Muscle layer of colon (tissue), 2 donors: ENCODE data around the gene PLXNB2.

Experiments used
- H3K27ac ChIP-seq: one replicate; pipeline ENCODE4 v1.7.0; 2013; ENCODE audit warnings: low read depth, mild to moderate bottlenecking, low read length, moderate library complexity
- H3K27me3 ChIP-seq, 2 donors: one replicate each; pipeline ENCODE4 v1.7.0; 2013; ENCODE audit warnings: low read length in 2 of 2, mild to moderate bottlenecking in 2 of 2; ENCODE audit not compliant: insufficient read depth in 2 of 2, control insufficient read depth in 1 of 2
- H3K36me3 ChIP-seq: one replicate; pipeline ENCODE4 v1.7.0; 2013; ENCODE audit warnings: mild to moderate bottlenecking, low read length; ENCODE audit not compliant: insufficient read depth
- H3K4me1 ChIP-seq: one replicate; pipeline ENCODE4 v1.7.0; 2013; ENCODE audit warnings: mild to moderate bottlenecking, low read length; ENCODE audit not compliant: insufficient read depth
- H3K4me3 ChIP-seq, 2 donors: one replicate each; pipeline ENCODE4 v1.7.0; 2013; ENCODE audit warnings: low read length in 2 of 2, low read depth in 1 of 2, mild to moderate bottlenecking in 1 of 2, moderate library complexity in 1 of 2
- H3K9ac ChIP-seq: one replicate; pipeline ENCODE4 v1.7.0; 2013; ENCODE audit warnings: low read length
- H3K9me3 ChIP-seq: one replicate; pipeline ENCODE4 v1.7.0; 2013; ENCODE audit warnings: mild to moderate bottlenecking, low read length
- donor health status: abdominal sarcoma.
- donor health status: Adenocarcinoma of cecum.

The PLXNB2 gene

GRCh38 chr22:50314455-50315288 lies 7.2 kb upstream of the PLXNB2 start:
- Histone ChIP-seq H3K36me3 (no peaks in the 10 kb centered on the region), H3K9me3 (no peaks in the 10 kb centered on the region), H3K9ac (no peak overlapping the region), H3K27ac (no peak overlapping the region), H3K4me3 (no peak overlapping the region), H3K4me1 (no peaks in the 10 kb centered on the region), H3K27me3 (no peaks in the 10 kb centered on the region)

DNA sequence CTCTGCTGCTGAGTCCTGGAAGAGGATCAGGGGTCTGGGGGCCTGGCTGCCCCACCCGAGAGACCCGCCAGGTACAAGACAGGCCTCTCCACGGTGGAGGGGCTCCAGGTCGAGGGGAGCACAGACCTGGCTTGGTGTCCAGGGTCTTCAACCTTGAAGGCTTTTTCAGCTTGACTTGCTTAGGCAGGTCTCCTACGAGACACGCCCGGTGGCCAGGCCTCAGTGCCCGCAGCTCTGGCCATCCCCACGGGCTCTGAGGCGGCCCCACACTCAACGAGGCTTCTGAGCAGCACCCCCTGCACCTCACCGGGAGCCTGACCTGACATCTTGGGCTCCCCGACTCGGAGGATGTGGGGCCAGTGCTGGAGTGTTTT lies 6.6 kb upstream of the PLXNB2 start:
- Histone ChIP-seq H3K27me3 (no peaks in the 10 kb centered on the region), H3K9ac (no peak overlapping the region), H3K36me3 (no peaks in the 10 kb centered on the region), H3K27ac (no peak overlapping the region), H3K4me1 (no peaks in the 10 kb centered on the region), H3K9me3 (no peaks in the 10 kb centered on the region), H3K4me3 (no peak overlapping the region)

- H3K36me3 ChIP-seq: no peaks in the 10 kb centered on the region
- no peaks in the 10 kb centered on the region for H3K27me3 ChIP-seq
- no peak overlapping the region for H3K27ac ChIP-seq
- no peak overlapping the region for H3K9ac ChIP-seq
- H3K4me1 ChIP-seq: peaks cover 4% of the 10 kb centered on the region
- H3K4me3 ChIP-seq: no peak overlapping the region
- H3K9me3 ChIP-seq: no peaks in the 10 kb centered on the region
These were observed 6.2 kb upstream of the PLXNB2 start for GRCh38 chr22:50313600-50313999.

GRCh38 chr22:50313021-50313420 lies 5.6 kb upstream of the PLXNB2 start:
- H3K4me1 ChIP-seq: peaks cover 9% of the 10 kb centered on the region
- H3K9ac ChIP-seq: no peak overlapping the region
- no peak overlapping the region for H3K4me3 ChIP-seq
- no peaks in the 10 kb centered on the region for H3K36me3 ChIP-seq
- no peaks in the 10 kb centered on the region for H3K9me3 ChIP-seq
- no peak overlapping the region for H3K27ac ChIP-seq
- H3K27me3 ChIP-seq: no peaks in the 10 kb centered on the region

DNA sequence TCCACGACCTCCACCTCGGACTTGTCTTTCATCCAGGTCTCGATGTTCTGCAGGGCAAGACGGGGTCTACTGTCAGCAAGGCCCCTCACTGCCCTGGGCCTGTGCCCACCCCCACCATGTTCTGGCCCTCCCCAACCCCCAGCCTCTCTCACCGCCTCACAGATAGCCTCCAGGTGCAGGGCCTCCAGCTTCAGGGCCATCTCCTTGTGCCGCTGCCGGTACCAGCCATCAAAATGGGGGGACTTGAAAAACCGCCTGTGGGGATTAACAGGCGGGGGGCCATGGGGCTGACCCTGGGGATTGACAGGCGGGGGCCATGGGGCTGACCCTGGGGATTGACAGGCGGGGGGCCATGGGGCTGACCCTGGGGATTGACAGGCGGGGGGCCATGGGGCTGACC lies 4.9 kb upstream of the PLXNB2 start:
- H3K4me3 ChIP-seq: no peak overlapping the region

DNA sequence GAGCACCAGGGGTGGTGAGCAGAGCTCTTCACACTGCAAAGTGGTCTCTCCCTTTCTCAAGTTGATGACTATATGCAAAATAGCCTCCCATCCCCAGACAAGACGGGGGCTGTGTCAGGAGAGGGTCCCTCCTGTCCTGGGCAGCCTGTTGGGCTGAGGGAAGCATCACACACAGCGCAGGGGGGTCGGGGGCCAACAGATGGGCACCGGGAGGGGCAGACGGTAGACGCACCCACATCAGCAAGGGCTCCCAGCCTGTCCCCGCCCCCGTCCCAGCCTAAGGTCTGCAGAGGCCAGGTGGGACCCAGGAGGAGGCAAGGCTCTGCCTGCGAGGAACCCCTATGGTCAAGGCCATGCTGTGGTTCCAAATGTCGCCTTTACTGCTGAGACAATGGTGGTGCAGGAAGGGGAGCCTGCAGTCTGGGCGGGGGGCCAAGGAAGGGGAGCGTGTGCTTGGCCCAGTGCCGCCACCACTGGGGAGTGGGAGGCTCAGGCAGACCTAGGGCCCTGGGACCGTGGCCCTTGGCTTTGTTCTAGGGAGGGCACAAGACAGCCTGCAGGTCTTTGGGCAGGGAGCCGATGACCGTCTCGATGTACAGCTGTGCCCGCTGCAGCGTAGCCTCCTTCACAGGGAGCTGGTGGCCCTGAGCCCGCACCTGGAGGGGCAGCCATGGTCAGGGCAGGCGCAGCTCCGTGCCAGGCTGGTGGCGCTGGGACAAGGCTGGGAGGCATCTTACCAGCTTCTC lies 4.3 kb upstream of the PLXNB2 start:
- Histone ChIP-seq H3K9ac (no peak overlapping the region), H3K9me3 (no peaks in the 10 kb centered on the region), H3K36me3 (no peaks in the 10 kb centered on the region), H3K27me3 (no peaks in the 10 kb centered on the region), H3K4me1 (peaks cover 11% of the 10 kb centered on the region), H3K4me3 (no peak overlapping the region), H3K27ac (no peak overlapping the region)

More for the DNA sequence above, 4.9 kb upstream of the PLXNB2 start:
- H3K36me3 ChIP-seq: no peaks in the 10 kb centered on the region
- no peaks in the 10 kb centered on the region for H3K9me3 ChIP-seq
- no peak overlapping the region for H3K9ac ChIP-seq
- peaks cover 11% of the 10 kb centered on the region for H3K4me1 ChIP-seq
- no peak overlapping the region for H3K27ac ChIP-seq
- no peaks in the 10 kb centered on the region for H3K27me3 ChIP-seq

DNA sequence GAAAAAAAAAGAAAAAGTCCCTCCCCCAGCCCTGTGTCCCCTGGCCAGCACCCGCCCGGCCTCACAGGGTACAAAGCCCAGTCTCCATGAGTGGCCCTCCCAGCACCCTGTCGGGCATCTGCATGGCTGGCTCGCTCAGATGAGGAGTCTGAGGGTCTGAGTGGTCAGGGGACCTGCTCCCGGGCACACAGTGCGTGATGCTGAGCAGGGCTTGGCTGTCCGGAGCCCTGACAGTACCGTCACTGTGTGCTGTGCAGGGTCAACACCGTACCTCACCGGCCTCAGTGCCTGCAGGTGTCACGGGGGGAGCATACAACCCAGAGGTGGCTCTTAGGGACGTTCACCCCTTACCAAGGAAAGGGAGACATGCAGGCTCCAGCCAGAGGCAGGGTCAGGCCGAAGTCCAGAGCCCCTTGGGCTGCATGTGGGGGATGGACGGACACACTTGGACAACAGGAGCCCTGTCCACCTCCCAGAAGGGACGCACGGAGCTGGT lies 3.6 kb upstream of the PLXNB2 start:
- no peak overlapping the region for H3K27ac ChIP-seq
- H3K9me3 ChIP-seq: no peaks in the 10 kb centered on the region
- peaks cover 11% of the 10 kb centered on the region for H3K4me1 ChIP-seq
- no peak overlapping the region for H3K9ac ChIP-seq
- H3K36me3 ChIP-seq: no peaks in the 10 kb centered on the region
- no peaks in the 10 kb centered on the region for H3K27me3 ChIP-seq
- H3K4me3 ChIP-seq: no peak overlapping the region

- H3K36me3 ChIP-seq: no peaks in the 10 kb centered on the region
- no peaks in the 10 kb centered on the region for H3K9me3 ChIP-seq
- H3K4me3 ChIP-seq: no peak overlapping the region
- H3K4me1 ChIP-seq: peaks cover 16% of the 10 kb centered on the region
- no peak overlapping the region for H3K9ac ChIP-seq
- H3K27me3 ChIP-seq: no peaks in the 10 kb centered on the region
- no peak overlapping the region for H3K27ac ChIP-seq
These were observed 2.7 kb upstream of the PLXNB2 start for GRCh38 chr22:50310031-50310722.

GRCh38 chr22:50309601-50309991 lies 2.1 kb upstream of the PLXNB2 start:
- peaks cover 22% of the 10 kb centered on the region for H3K4me1 ChIP-seq
- H3K9ac ChIP-seq: no peak overlapping the region

GRCh38 chr22:50308986-50309600 lies 1.6 kb upstream of the PLXNB2 start:
- Histone ChIP-seq H3K4me1 (peaks cover 27% of the 10 kb centered on the region), H3K36me3 (no peaks in the 10 kb centered on the region), H3K27me3 (no peaks in the 10 kb centered on the region), H3K27ac (peak overlapping the region; percentile 54), H3K9ac (no peak overlapping the region), H3K9me3 (no peaks in the 10 kb centered on the region), H3K4me3 (no peak overlapping the region)

More at GRCh38 chr22:50309601-50309991, 2.1 kb upstream of the PLXNB2 start:
- H3K27me3 ChIP-seq: no peaks in the 10 kb centered on the region
- no peaks in the 10 kb centered on the region for H3K36me3 ChIP-seq
- no peak overlapping the region for H3K4me3 ChIP-seq
- H3K9me3 ChIP-seq: no peaks in the 10 kb centered on the region
- no peak overlapping the region for H3K27ac ChIP-seq

DNA sequence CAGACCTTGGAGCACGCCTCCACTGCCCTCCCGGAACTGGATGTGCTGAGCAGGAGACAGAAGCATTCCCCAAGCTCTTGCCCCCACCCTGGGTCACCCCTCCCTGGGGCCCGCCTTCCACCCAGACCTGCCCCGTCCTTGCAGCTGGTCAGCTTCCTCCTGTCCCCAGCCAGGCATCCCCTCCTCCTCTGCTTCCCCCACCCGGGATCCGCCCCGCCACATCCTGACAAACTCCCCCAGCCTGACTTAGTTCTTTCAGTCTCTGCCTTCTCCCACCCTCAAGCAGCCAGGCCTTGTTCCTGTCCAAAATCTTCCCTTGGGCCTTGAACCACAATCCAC lies 1.1 kb upstream of the PLXNB2 start:
- H3K4me3 ChIP-seq: no peak overlapping the region

More for the DNA sequence above, 1.1 kb upstream of the PLXNB2 start:
- Histone ChIP-seq H3K36me3 (no peaks in the 10 kb centered on the region), H3K9ac (no peak overlapping the region), H3K27ac (peak overlapping the region; percentile 54), H3K4me1 (peaks cover 32% of the 10 kb centered on the region), H3K9me3 (no peaks in the 10 kb centered on the region), H3K27me3 (no peaks in the 10 kb centered on the region)
